ENCODE measurements around the gene EXOC5.
"Not testable (repeated sequence)": the region's sequence is repeated elsewhere in the genome, so short reads cannot be mapped to it uniquely, and the experiment has no call there.

Gene EXOC5

GRCh38 chr14:57268161-57269069 is at the start of gene EXOC5, which contains the start of gene AP5M1:
TSS of gene EXOC5 (minus strand) at chr14:57268905. CDS start at chr14:57268648, 257 bp downstream.
TSS of gene AP5M1 (plus strand) at chr14:57268971. CDS start at chr14:57269315, 344 bp downstream.
- DNase-seq, result peak; percentile 50

- DNase-seq, result peak; percentile 23
Observed at GRCh38 chr14:57317248-57317833, 48.6 kb upstream of the EXOC5 start.

GRCh38 chr14:57314396-57315089 is 45.8 kb upstream of the EXOC5 start:
- no peak for DNase-seq

- no peak for DNase-seq
Observed at GRCh38 chr14:57302883-57303282, 34.2 kb upstream of the EXOC5 start.

- no peak for DNase-seq
Observed at GRCh38 chr14:57299511-57299910, 30.8 kb upstream of the EXOC5 start.

GRCh38 chr14:57297852-57298251 is 29.1 kb upstream of the EXOC5 start:
- DNase-seq, result no peak

GRCh38 chr14:57295239-57295638 is 26.5 kb upstream of the EXOC5 start:
- no peak for DNase-seq

GRCh38 chr14:57293866-57294837 is 25.4 kb upstream of the EXOC5 start:
- no peak for DNase-seq

GRCh38 chr14:57291692-57292647 is 23.3 kb upstream of the EXOC5 start:
- no peak for DNase-seq

GRCh38 chr14:57290751-57291150 is 22.0 kb upstream of the EXOC5 start:
- no peak for DNase-seq

- no peak for DNase-seq
Observed at GRCh38 chr14:57287745-57288144, 19.0 kb upstream of the EXOC5 start.

- DNase-seq, result no peak
Observed at GRCh38 chr14:57277062-57277461, 8.4 kb upstream of the EXOC5 start.

- DNase-seq, result no peak
Observed at GRCh38 chr14:57275023-57275664, 6.4 kb upstream of the EXOC5 start.

GRCh38 chr14:57274551-57274950 is 5.8 kb upstream of the EXOC5 start:
- DNase-seq, result no peak

GRCh38 chr14:57273236-57273635 is 4.5 kb upstream of the EXOC5 start:
- no peak for DNase-seq

GRCh38 chr14:57266065-57266464 is 2.6 kb downstream of the EXOC5 start:
- DNase-seq, result no peak

GRCh38 chr14:57262117-57262516 is 6.6 kb downstream of the EXOC5 start:
- DNase-seq, result no peak

- no peak for DNase-seq
Observed at GRCh38 chr14:57261604-57262003, 7.1 kb downstream of the EXOC5 start.

- DNase-seq, result no peak
Observed at GRCh38 chr14:57259672-57260071, 9.0 kb downstream of the EXOC5 start.

GRCh38 chr14:57258221-57258620 is 10.5 kb downstream of the EXOC5 start:
- not testable (repeated sequence) for DNase-seq

GRCh38 chr14:57254884-57255283 is 13.8 kb downstream of the EXOC5 start:
- no peak for DNase-seq
